HG03095 (cell line): Measurements from ENCODE around the gene RHBDD1.
"Not testable (repeated sequence)": the region's sequence is repeated elsewhere in the genome, so short reads cannot be mapped to it uniquely, and the experiment has no call there.

Experiments
- ATAC-seq: cut with Tn5 transposase; IDR thresholded peaks from one replicate; pipeline ENCODE4 v1.9.1; 2021; ENCODE audit warnings: moderate library complexity; ENCODE audit not compliant: unreplicated experiment

The RHBDD1 gene

DNA sequence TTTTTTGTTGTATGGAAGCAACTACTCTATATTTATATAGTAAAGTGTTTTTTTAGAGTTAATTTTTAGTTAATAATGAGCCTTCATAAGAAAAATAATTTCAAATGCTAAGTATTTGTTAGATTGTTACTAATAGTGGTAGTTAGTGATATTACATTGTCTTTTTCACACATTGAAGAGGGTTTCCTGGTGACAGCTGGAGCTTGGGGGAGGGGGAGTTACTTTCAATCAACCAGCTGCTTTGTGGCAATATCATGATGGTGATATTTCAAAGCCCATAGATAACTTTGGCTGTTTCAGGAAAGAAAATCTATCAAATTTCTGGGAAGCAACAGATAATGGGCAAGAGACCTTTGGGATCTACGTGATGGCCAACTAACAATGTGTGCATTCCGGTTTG is 4.1 kb downstream of the RHBDD1 start:
- no peak for ATAC-seq

GRCh38 chr2:226843001-226843400 is 7.1 kb downstream of the RHBDD1 start:
- not testable (repeated sequence) for ATAC-seq

DNA sequence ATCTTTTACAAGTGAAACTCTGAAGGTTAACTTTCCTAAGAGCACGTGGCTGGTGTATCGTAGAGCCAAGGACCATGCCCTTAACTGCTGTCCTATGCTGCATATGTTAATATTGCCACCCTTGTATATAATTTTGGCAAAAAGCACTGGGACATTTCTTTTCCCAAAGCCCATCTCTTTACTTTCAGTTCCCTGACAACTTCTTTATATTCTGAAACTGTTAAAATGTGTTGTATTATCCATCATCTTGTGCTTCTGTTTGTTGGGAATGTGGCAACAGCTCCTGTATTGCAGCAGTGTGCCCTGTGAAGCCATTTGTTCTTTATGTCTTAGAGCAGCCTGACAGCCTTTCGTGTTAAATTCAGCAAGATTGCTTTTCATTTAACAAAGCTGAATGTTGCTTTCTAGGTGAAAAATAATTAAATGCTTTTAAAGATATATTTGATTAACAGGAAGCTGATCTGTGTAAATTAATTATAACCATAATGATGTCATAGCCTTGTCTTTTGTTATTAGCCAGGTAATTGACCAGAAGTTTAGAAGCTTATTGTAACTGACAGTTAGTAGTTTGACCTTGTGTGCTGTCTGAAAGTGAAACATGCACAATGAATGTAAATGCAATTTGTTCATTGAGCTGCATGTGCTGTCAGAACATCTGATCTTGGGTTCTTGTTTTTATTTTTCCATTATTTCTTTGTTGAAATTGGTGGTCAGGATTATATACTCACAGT is 9.7 kb downstream of the RHBDD1 start:
- ATAC-seq = no peak

GRCh38 chr2:226847090-226847489 is 11.2 kb downstream of the RHBDD1 start:
- ATAC-seq = no peak

DNA sequence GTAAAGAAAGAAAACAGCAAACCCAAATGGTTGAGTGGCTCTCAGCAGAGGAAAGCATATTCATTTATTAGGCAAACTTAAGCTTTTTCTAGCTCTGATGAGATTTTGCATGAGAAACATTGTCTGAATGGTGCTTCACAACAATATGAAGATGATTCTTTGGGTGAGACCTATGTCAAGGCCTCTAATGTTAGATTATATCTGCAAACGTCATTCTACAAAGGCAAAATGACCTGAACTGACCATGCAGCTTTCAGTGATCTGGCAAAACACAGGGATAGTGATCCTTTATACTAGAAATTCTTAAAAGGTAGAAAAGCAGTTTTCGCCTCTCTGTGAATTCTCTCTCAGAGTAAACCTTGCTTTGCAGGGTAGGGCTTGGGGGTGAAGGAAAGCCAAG is 11.7 kb downstream of the RHBDD1 start:
- no peak for ATAC-seq

GRCh38 chr2:226849349-226849748 is 13.5 kb downstream of the RHBDD1 start:
- no peak for ATAC-seq

- no peak for ATAC-seq
Measured at GRCh38 chr2:226850024-226850423, 14.2 kb downstream of the RHBDD1 start.

GRCh38 chr2:226855787-226856186 is 19.9 kb downstream of the RHBDD1 start:
- no peak for ATAC-seq

- ATAC-seq = peak; percentile 46
Measured at GRCh38 chr2:226860087-226860486, 24.2 kb downstream of the RHBDD1 start.

DNA sequence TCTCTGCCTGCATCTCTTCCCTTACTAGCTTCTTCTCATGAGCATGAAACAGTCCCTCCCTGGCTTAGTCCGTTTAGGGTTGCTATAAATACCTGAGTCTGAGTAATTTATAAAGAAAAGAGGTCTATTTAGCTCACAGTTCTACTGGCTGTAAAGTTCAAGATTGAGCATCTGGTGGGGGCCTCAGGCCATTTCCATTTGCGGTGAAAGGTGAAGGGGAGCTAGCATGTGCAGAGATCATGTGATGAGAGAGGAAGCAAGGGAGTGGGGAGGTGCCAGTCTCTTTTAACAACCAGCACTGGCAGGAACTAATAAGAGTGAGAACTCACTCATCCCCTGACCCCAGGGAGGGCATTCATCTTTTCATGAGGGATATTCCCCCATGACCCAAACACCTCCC is 26.8 kb downstream of the RHBDD1 start:
- peak; percentile 63 for ATAC-seq

DNA sequence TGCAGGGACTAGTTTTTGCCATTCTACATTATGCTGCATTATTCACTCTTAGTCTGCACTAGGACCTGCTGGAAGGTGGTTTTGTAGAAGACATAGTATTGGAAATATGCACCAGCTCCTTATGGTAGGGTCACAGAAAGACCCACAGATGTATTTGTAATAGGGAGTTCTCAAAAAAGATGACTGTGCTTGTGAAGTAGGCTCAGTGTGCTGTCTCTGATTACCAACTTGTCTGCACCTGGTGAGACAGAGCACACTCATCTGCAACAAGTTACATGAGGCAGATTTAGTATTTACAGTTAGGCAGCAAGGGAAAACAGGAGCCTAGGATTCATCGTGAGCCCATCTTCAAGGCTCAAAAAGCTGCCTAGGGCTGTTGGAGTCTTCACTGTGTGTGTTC is 29.4 kb downstream of the RHBDD1 start:
- no peak for ATAC-seq

GRCh38 chr2:226865710-226866109 is 29.9 kb downstream of the RHBDD1 start:
- ATAC-seq = no peak

DNA sequence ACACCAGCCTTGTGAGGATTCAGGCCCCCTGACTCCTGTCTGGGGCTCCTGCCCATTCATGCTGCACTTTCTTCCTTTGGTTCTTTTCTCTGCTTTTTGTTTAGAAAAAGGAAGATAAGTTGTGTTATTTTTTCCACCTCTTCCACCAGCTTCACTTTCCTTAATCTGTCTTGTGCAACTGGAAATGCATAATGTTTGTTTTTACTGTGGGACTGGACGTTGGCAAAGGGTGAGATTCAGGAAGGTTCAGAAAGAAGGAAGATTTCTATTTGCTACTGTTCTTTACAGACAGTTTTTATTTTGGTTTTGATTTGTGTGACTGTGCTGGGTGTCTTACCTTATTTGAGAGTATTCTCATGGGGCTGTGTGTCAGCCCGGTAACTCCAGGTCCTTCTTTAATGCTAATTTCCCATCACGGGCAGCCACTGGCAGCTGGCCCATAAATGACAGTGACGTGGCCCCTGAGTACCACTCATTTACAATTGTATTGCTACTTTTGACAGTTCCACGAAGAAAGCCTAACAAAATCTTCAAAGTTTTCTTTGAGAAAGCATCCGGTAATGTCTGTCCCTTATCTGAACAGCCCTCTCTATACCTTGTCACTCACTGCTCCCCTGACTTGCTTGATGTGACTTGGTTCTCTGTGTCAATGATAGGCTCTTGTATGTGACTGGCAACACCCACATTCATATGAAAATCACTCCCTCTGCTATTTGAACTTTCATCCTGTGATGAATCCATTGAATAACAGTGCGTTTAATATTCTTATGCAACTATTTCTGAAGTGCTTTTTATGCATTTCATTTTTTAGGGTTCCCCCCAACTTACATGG is 32.7 kb downstream of the RHBDD1 start:
- ATAC-seq = no peak

- ATAC-seq = no peak
Measured at GRCh38 chr2:226869371-226869770, 33.5 kb downstream of the RHBDD1 start.

DNA sequence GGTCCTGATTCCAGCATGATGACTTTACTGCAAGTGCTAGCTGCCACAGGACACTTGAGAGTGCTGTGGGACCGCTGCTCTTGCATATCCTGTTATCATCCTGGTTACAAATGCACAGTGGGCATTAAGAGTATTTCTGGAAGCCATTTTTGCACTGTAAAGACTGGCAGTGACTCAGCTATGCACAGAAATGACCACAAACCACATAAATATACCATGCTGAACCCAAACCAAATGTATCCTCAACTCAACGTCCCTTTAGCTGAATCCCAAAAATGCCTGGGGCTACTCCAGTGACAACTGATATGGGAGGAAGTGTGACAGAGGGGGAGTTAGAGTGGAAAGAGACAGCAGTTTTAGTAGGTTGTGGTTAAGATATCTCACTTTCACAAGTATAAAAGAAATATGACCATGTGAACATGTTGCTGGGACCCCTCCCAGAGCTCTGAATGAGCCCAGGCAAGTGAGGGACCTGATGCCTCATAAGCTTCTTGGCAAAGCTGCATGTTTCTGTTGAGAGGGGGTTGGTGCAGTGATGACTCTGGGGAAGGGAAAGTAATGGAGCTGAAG is 37.3 kb downstream of the RHBDD1 start:
- peak; percentile 62 for ATAC-seq

DNA sequence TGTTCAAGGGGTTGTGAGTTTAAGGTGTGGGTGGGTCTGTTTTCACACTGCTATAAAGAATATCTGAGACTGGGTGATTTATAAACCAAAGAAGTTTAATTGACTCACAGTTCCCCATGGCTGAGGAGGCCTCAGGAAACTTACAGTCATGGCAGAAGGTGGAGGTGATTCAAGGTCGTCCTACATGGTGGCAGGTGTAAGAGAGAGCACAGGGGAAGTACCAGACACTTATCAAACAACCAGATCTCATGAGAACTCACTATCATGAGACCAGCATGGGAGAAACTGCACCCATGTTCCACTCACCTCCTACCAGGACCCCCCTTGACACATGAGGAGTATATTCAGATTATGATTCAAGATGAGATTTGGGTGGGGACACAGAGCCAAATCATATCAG is 38.0 kb downstream of the RHBDD1 start:
- no peak for ATAC-seq

- no peak for ATAC-seq
Measured at GRCh38 chr2:226874749-226875148, 38.9 kb downstream of the RHBDD1 start.

DNA sequence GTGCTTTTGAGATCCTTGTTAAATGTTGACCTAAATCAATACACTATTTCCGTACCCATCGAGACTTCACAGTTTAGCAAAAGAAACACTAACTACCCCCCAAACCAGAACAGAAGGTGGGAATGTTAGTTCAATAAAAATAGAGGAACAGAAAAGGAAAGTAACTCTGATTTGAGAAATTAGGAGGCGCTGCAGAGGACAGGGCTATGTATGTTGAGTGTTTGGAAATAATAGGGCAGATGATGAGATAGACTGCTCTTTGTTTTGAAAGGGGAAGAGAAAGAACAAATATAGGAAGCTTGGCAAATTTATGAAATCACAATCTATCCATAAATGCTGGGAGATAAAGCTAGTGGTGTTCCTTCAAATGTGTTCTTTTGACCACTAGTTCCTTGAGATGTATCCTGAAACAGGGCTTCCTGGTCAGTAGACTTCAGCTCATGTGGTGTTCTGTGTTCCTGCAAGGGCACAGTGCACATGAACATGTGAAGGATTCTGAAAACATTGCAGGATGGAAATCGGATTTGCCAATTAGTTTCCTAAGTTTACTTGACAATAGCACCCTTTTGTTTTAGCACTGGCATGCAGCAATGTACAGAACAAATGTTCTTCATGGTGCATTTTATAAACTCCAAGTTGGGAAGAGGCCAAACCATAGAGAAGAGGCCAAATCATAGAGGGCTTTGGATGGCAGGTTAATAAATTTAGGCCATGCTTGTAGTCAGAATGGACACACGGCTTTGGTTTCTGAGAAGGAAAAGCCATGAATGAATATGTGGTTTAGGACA is 39.8 kb downstream of the RHBDD1 start:
- no peak for ATAC-seq

DNA sequence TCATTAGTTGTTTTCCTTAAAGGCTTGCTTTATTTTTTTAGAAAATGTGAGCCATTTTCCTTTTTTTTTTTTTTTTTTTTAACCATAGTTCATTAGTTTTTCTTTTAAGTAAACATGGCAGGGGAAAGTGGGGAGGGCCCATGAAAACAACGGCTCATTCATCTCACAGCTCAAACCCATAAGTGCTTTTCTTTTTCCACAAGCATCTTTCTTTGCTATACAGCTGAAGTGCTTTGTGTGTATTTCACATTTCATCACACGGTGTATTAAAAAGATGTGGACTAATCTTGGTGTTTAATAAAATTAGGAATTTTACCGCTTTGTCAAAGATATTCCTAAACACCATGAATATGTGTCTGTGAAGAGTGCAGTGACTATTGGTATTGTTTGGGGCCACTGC is 41.6 kb downstream of the RHBDD1 start:
- ATAC-seq = no peak

GRCh38 chr2:226881287-226881686 is 45.4 kb downstream of the RHBDD1 start:
- ATAC-seq = no peak

DNA sequence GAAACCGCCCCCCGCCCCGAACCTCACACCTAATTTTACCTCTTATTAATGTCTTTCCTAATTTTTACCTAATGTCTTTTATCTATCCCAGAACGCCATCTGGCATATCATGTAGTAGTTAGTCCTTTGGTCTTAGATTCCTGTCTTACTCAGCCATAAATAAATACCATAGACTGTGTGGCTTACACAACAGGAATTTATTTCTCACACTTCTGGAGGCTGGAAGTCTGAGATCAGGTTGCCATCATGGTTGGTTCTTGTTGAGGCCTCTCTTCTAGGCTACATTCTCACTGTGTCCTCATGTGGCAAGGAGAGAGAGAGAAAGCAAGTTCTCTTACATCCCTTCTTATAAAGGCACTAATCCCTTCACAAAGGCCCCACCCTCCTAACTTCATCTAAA is 46.8 kb downstream of the RHBDD1 start:
- no peak for ATAC-seq
